H1 (cell line): ENCODE results near the gene PCTP. TPM values are rescaled to one million over a fixed set of nuclear protein-coding genes. Genes with fewer than 3 reads are reported as not detected.

ENCODE experiments used
- CTCF ChIA-PET: fragments of 300-600 bp; sonication (Branson Sonifier 250); formaldehyde crosslinking; loops from one replicate; lab custom pipeline; 2021; ENCODE audit not compliant: partially characterized antibody; lab: Charles Lee
- POLR2A ChIA-PET: fragments of 300-600 bp; sonication (Branson Sonifier 250); formaldehyde crosslinking; loops from one replicate; lab custom pipeline; 2021; ENCODE audit warnings: inconsistent platforms; ENCODE audit not compliant: partially characterized antibody; lab: Charles Lee
- DNase-seq, 2 experiments: peaks; one replicate each; pipeline versions ENCODE4 v3.0.0 to v3.0.0-alpha.2; 2010 to 2022; ENCODE audit warnings: low spot score in 2 of 2, low read depth in 1 of 2, mixed read lengths in 1 of 2
- FAIRE-seq: peaks from 2 replicates; lab custom pipeline; 2011; peaks lifted over from hg19 to GRCh38; lab: Jason Lieb, UNC
- H2AFZ ChIP-seq: 2 replicates; pipeline ENCODE4 v1.8.1; 2012; ENCODE audit warnings: low read length, inconsistent platforms
- H2AK5ac ChIP-seq: 2 replicates; pipeline ENCODE4 v1.6.1; 2013; ENCODE audit warnings: low read depth, low read length
- H2BK120ac ChIP-seq: replicated peaks from 2 replicates; pipeline ENCODE3; 2013; ENCODE audit warnings: low read depth, low read length, inconsistent platforms
- H2BK12ac ChIP-seq: 2 replicates; pipeline ENCODE4 v1.6.1; 2013; ENCODE audit warnings: low read depth, low read length
- H2BK15ac ChIP-seq: 2 replicates; pipeline ENCODE4 v1.6.1; 2013; ENCODE audit warnings: low read length
- H2BK20ac ChIP-seq: 2 replicates; pipeline ENCODE4 v1.6.1; 2013; ENCODE audit warnings: low read length
- H2BK5ac ChIP-seq: 2 replicates; pipeline ENCODE4 v1.6.1; 2013; ENCODE audit warnings: low read depth, low read length
- H3K14ac ChIP-seq: 2 replicates; pipeline ENCODE4 v1.6.1; 2013; ENCODE audit warnings: inconsistent platforms; ENCODE audit not compliant: insufficient read length
- H3K18ac ChIP-seq: 2 replicates; pipeline ENCODE4 v1.6.1; 2013; ENCODE audit warnings: low read length; ENCODE audit errors: extremely low read depth
- H3K23ac ChIP-seq: 2 replicates; pipeline ENCODE4 v1.6.1; 2013; ENCODE audit warnings: inconsistent platforms; ENCODE audit not compliant: insufficient read length
- H3K23me2 ChIP-seq: 2 replicates; pipeline ENCODE4 v1.6.1; 2013; ENCODE audit warnings: low read depth, low read length
- H3K27ac ChIP-seq: 2 replicates; pipeline ENCODE4 v1.6.1; 2011; ENCODE audit warnings: low read depth, low read length, inconsistent platforms
- H3K27me3 ChIP-seq, 4 experiments: replicated peaks in 1 of 4; 1 replicate in 1 of 4; 2 replicates in 3 of 4; pipeline versions ENCODE4 v1.6.1 to v1.8.1; 2011 to 2013; ENCODE audit warnings: low read length in 3 of 4, mild to moderate bottlenecking in 3 of 4, inconsistent platforms in 2 of 4, mixed read lengths in 2 of 4, moderate library complexity in 1 of 4; ENCODE audit not compliant: control insufficient read depth in 3 of 4, insufficient read depth in 3 of 4; ENCODE audit errors: extremely low read depth in 1 of 4
- H3K36me3 ChIP-seq, 4 experiments: 2 replicates each; pipeline versions ENCODE4 v1.6.1 to v1.8.1; 2011 to 2013; ENCODE audit warnings: mild to moderate bottlenecking in 4 of 4, low read length in 3 of 4, moderate library complexity in 2 of 4, control low read depth in 1 of 4, inconsistent platforms in 1 of 4; ENCODE audit not compliant: insufficient read depth in 4 of 4, control insufficient read depth in 2 of 4
- H3K4ac ChIP-seq: replicated peaks from 2 replicates; pipeline ENCODE3; 2013; ENCODE audit warnings: low read length, low read depth, mixed read lengths, inconsistent platforms; ENCODE audit not compliant: insufficient read length
- H3K4me1 ChIP-seq, 4 experiments: replicated peaks in 1 of 4; 1 replicate in 1 of 4; 2 replicates in 3 of 4; pipeline versions ENCODE4 v1.6.1 to v1.8.1; 2011 to 2013; ENCODE audit warnings: low read length in 3 of 4, inconsistent platforms in 2 of 4, mixed read lengths in 1 of 4; ENCODE audit not compliant: insufficient read depth in 4 of 4, control insufficient read depth in 3 of 4
- H3K4me2 ChIP-seq, 2 experiments: 2 replicates each; pipeline versions ENCODE4 v1.6.1 to v1.8.1; 2011 to 2013; ENCODE audit warnings: low read depth in 2 of 2, low read length in 2 of 2, control low read depth in 1 of 2, inconsistent platforms in 1 of 2, mild to moderate bottlenecking in 1 of 2; ENCODE audit not compliant: insufficient read depth in 1 of 2
- H3K4me3 ChIP-seq, 4 experiments: fragments of 200-600, 300-600 bp in 1 of 4; sonication (generic), shearing (Covaris generic), sonication (Bioruptor Twin) in 1 of 4; 2 replicates each; pipeline versions ENCODE4 v1.5.1 to v1.8.1; 2011 to 2016; ENCODE audit warnings: low read length in 4 of 4, low read depth in 3 of 4, control low read depth in 2 of 4, inconsistent platforms in 2 of 4, mild to moderate bottlenecking in 2 of 4, mixed read lengths in 1 of 4, moderate library complexity in 1 of 4; ENCODE audit not compliant: insufficient read depth in 2 of 4; ENCODE audit errors: extremely low read depth in 1 of 4
- H3K56ac ChIP-seq: replicated peaks from 2 replicates; pipeline ENCODE3; 2013; ENCODE audit warnings: low read depth, mild to moderate bottlenecking, mixed read lengths, low read length, inconsistent platforms; ENCODE audit not compliant: insufficient read length
- H3K79me1 ChIP-seq: 2 replicates; pipeline ENCODE4 v1.6.1; 2013; ENCODE audit warnings: low read depth, low read length, control low read depth
- H3K79me2 ChIP-seq, 2 experiments: 2 replicates each; pipeline versions ENCODE4 v1.6.1 to v1.8.1; 2012 to 2013; ENCODE audit warnings: low read length in 2 of 2, mild to moderate bottlenecking in 2 of 2, inconsistent platforms in 1 of 2; ENCODE audit not compliant: insufficient read depth in 2 of 2, control insufficient read depth in 1 of 2
- H3K9ac ChIP-seq, 4 experiments: replicated peaks in 1 of 4; 1 replicate in 1 of 4; 2 replicates in 3 of 4; pipeline versions ENCODE4 v1.6.1 to v1.8.1; 2011 to 2013; ENCODE audit warnings: low read depth in 3 of 4, low read length in 3 of 4, control low read depth in 2 of 4, mild to moderate bottlenecking in 2 of 4, moderate library complexity in 2 of 4, inconsistent platforms in 1 of 4; ENCODE audit errors: extremely low read depth in 1 of 4
- H3K9me3 ChIP-seq, 2 experiments: 2 replicates each; pipeline versions ENCODE4 v1.6.1 to v1.8.1; 2012 to 2013; ENCODE audit warnings: mild to moderate bottlenecking in 2 of 2, moderate library complexity in 2 of 2, control low read depth in 1 of 2, inconsistent platforms in 1 of 2, low read depth in 1 of 2, low read length in 1 of 2, mixed read lengths in 1 of 2; ENCODE audit not compliant: insufficient read depth in 2 of 2
- H4K20me1 ChIP-seq, 2 experiments: replicated peaks in 1 of 2; 2 replicates each; pipeline versions ENCODE3 to v1.8.1; 2011 to 2013; ENCODE audit warnings: inconsistent platforms in 2 of 2, low read length in 2 of 2, mild to moderate bottlenecking in 1 of 2; ENCODE audit not compliant: insufficient read depth in 2 of 2, control insufficient read depth in 1 of 2
- H4K5ac ChIP-seq: 2 replicates; pipeline ENCODE4 v1.6.1; 2013; ENCODE audit warnings: low read length, low read depth, mixed read lengths, inconsistent platforms; ENCODE audit not compliant: insufficient read length
- H4K8ac ChIP-seq: 2 replicates; pipeline ENCODE4 v1.8.0; 2013; ENCODE audit warnings: mild to moderate bottlenecking, moderate library complexity, low read length, inconsistent platforms; ENCODE audit not compliant: insufficient read depth; ENCODE audit errors: extremely low read depth
- H4K91ac ChIP-seq: replicated peaks from 2 replicates; pipeline ENCODE3; 2013; ENCODE audit warnings: low read length, mixed read lengths, inconsistent platforms; ENCODE audit not compliant: insufficient read length
- BACH1 ChIP-seq: IDR thresholded peaks from 2 replicates; pipeline ENCODE4 v1.6.1; 2012; ENCODE audit warnings: low read length, improper control_type of control experiment
- CBX8 ChIP-seq: fragments of 300-800, 300-1000 bp; sonication (generic); IDR thresholded peaks from 2 replicates; pipeline ENCODE4 v1.7.1; 2016; ENCODE audit warnings: low read depth, low read length, borderline replicate concordance
- JUN ChIP-seq: IDR thresholded peaks from 2 replicates; pipeline ENCODE4 v1.6.1; 2011; ENCODE audit warnings: low read depth, mild to moderate bottlenecking, improper control_type of control experiment, low read length
- SAP30 ChIP-seq: fragments of 300-600 bp; sonication (generic); IDR thresholded peaks from 2 replicates; pipeline ENCODE4 v1.7.1; 2012; ENCODE audit warnings: low read length, moderate library complexity, mild to moderate bottlenecking, inconsistent platforms; ENCODE audit not compliant: insufficient read depth, insufficient replicate concordance
- SP1 ChIP-seq: IDR thresholded peaks from 2 replicates; pipeline ENCODE4 v1.6.1; 2011; ENCODE audit warnings: low read depth, low read length
- SUZ12 ChIP-seq: fragments of 200-600 bp; sonication (generic); IDR thresholded peaks from 2 replicates; pipeline ENCODE4 v1.6.1; 2012; ENCODE audit warnings: mild to moderate bottlenecking, inconsistent platforms, low read length, moderate library complexity, mixed read lengths
- polyA plus RNA-seq, 7 experiments: library from polyadenylated mRNA; depleted of rRNA in 3 of 7; stranded (reverse) in 5 of 7; unstranded in 2 of 7; fragments of >200 nt in 5 of 7; fragments of 200-250 nt in 2 of 7; gene quantifications; 1 replicate in 5 of 7; 2 replicates in 1 of 7; 4 replicates in 1 of 7; pipeline versions ENCODE4 v1.2.1 to v1.2.3, GENCODE V29; 2011 to 2013; ENCODE audit warnings: missing spikeins in 2 of 7, mixed read lengths in 2 of 7
- total RNA-seq: library from RNA; stranded (reverse); fragmentation: NEBNext Ultra II Directional; extraction: Animal tissue kit (Norgen Biotek cat#: 25700); gene quantifications from 2 replicates; pipeline ENCODE4 v1.2.1, GENCODE V29; 2021

The PCTP gene
- total and polyA plus RNA-seq, 2 of the 8 experiments (the other 6 are each of a cell fraction or from before 2014, with no cell fraction given) = 14.1 to 14.6 TPM

DNA sequence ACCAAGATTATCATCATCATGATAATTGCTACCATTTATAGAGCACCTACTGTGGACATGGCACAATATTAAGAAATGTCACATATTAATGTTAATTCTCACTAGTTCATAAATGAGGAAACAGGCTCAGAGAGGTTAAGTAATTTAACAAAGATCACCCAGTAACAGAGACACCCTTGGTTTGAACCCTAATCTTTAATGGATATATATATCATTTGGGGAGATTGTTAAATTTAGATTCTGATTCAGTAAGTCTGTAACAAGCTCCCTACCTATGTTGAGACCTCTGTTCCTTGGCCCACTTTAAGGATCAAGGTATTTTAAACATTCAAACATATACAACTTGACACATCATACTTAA, 27.4 kb upstream of the PCTP start:
- POLR2A ChIA-PET = interaction anchor here (1.0 kb wide), 1 partner anchor 27 kb away, joined by 3 read pairs; the partner anchor contains the start of gene PCTP

More for the DNA sequence above, 27.4 kb upstream of the PCTP start:
- Histone ChIP-seq H3K27me3 (no peaks in the 10 kb centered on the region), H3K27ac (no peak overlapping the region), H3K23me2 (no peaks in the 10 kb centered on the region), H3K4me2 (peak overlapping the region in 1 of 2 experiments; percentile 64; a peak in 1 of 4 replicates), H3K14ac (no peak overlapping the region), H2AK5ac (no peak overlapping the region), H2BK20ac (no peak overlapping the region), H3K4me1 (peaks cover 0 to 8% (median 3%) of the 10 kb centered on the region in 4 experiments; a peak in 4 of 7 replicates), H3K4ac (no peak overlapping the region), H2BK12ac (no peak overlapping the region), H3K56ac (no peak overlapping the region), H3K4me3 (no peak overlapping the region), H4K91ac (no peak overlapping the region), H2BK120ac (no peak overlapping the region), H3K23ac (no peak overlapping the region), H3K9me3 (no peaks in the 10 kb centered on the region), H2AFZ (no peak overlapping the region), H3K36me3 (no peaks in the 10 kb centered on the region), H4K8ac (no peak overlapping the region), H4K20me1 (no peaks in the 10 kb centered on the region), H3K18ac (no peak overlapping the region), H3K9ac (no peak overlapping the region), H2BK15ac (no peak overlapping the region), H4K5ac (no peak overlapping the region), H3K79me2 (no peaks in the 10 kb centered on the region), H3K79me1 (no peaks in the 10 kb centered on the region), H2BK5ac (no peak overlapping the region)
- TF ChIP-seq SAP30 (no peak), JUN (no peak), SUZ12 (no peak), BACH1 (no peak), CBX8 (no peak), SP1 (no peak)
- CTCF ChIA-PET = interaction anchor here (0.9 to 8.4 kb wide), 6 partner anchors 9 to 197 kb away, joined by 3 to 96 read pairs (median 4); no protein-coding TSS in a partner anchor
- FAIRE-seq (no peak), DNase-seq (no peak)
